GM19324 (cell line): ENCODE results near the gene GNG12.
A peak's percentile ranks its signal among the peaks of the same experiment; 100 is the strongest.

ENCODE experiments used
- ATAC-seq: cut with Tn5 transposase; IDR thresholded peaks from one replicate; pipeline ENCODE4 v1.9.1; 2021; ENCODE audit warnings: mild to moderate bottlenecking, moderate library complexity; ENCODE audit not compliant: unreplicated experiment, low FRiP score

GNG12 gene

GRCh38 chr1:67788904-67789303 is 44.4 kb downstream of the GNG12 start:
- ATAC-seq, result no peak

GRCh38 chr1:67788238-67788790 is 45.0 kb downstream of the GNG12 start:
- no peak for ATAC-seq

DNA sequence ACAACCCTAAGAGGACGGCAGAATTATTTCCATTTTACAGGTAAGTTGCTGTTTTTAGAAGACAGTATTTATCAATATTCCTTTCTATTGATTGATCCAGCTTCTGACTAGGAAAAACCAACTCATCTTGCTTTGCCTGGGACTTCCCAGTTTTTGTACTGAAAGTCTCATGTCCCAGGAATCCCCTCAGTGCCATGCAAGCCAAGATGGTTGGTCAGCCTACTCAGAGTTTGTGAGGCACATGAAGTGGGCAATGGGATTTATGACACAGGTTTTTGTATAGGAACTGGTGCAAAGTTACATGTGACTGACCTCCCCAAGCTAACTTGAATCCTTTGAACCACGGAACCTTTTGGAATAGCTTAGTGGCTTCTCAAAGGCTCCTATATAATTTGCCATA is 45.5 kb downstream of the GNG12 start:
- ATAC-seq, result no peak

DNA sequence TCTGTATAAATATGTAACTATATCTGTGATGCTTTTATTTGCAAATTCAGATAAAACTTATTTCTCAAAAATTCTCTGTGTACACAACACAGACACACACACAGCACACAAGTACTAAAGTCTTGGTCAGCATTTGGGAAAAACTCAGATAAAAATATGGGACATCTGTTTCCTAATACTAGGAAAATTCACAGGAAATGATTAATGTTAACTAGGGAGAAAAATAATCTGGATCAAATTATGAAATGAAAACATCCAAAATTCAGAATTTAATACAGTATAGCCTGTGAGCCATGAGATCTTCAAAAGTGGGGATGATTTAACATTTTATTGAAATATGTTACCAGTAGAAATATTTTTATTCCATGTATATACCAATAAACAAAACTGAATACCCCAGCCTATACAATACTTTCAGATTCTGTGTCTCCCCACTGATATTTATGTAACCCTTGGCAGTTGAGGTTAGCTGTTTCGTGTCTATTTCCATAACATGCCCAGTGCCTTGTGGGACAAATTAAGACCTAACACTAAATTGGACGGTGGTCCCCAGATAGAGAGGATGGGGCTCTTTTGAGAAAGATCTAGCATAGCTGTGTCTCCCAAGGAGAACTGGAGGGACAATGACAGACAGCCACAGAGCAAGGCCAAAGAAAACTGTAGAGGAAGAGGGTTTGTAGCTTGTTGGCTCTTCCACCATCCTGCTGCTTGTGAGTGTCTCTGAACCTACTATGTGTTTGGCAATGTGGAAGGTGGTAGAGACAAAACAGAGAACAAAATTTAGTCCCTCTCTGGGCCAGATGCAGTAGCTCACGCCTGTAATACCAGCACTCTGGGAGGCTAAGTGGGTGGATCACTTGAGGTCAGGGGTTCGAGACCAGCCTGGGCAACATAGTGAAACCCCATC is 47.2 kb downstream of the GNG12 start:
- no peak for ATAC-seq

DNA sequence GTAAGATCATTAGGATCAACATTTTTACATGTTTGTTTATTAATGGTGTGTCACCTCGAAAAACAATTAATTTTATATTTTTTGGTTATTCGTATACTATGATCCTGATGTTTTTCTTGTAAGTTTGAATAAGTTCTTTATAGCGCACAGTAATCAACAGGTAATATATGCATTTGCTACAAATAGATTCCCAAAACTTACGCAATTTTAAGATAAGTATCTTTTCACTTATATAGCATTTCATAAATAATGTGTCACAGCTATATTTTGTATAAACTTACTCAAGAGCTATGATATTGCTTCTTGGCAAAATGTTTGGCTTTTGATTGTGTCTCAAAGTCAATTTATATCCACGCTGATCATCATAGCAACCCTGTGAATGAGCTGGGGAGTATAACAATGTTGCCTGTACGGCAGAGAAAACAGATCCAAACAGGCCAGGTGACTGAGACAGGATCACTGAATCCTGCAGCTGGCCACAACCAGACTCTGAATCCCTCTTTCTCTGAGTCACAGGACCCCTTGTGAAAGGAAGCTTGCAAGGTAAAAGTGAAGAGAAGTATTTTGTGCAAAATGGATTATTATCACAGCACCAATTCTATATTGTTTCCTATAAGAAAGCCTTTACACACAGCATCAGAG is 48.6 kb downstream of the GNG12 start:
- ATAC-seq, result no peak

- no peak for ATAC-seq
Observed at GRCh38 chr1:67780637-67781036, 52.6 kb downstream of the GNG12 start.

DNA sequence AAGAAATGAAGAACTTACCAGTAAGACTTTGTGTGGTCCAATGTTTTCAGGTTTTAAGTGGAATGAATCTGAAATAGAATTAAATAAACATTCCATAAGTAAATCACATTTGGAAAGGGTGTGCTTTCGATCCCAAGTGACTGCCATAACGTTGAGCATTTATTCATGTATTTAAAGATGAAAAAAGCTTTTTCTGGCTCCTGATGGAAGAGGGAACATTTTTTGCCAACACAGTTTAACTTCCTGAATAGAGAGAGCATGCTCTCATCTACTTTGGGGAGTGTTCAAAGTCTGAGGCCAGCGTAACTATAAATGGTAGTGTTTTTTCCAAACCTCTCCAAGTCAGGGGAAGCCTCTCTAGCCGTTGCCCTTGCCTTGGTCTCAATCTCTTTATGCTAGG is 55.8 kb downstream of the GNG12 start:
- ATAC-seq, result no peak

GRCh38 chr1:67777016-67777415 is 56.3 kb downstream of the GNG12 start:
- ATAC-seq, result no peak

DNA sequence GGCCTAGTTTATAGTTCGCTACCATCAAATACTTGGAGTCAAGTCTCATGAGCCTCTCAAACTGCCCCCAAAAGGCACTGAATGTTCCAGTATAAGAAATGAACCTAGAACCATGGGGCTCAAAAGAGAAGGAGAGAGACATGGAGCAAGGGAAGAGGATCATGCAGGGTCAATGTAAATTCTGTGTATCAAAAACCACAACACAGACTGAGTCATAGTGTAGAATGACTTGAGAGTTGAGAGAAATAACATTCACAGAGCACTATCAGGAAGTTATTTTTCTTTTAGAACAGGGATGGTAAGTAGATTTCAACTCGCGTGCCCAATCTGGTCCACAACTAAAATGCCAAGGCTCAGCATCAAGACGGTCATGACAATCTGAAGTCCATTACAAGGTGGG is 59.8 kb downstream of the GNG12 start:
- ATAC-seq, result no peak

- ATAC-seq, result no peak
Observed at GRCh38 chr1:67771749-67772148, 61.5 kb downstream of the GNG12 start.

DNA sequence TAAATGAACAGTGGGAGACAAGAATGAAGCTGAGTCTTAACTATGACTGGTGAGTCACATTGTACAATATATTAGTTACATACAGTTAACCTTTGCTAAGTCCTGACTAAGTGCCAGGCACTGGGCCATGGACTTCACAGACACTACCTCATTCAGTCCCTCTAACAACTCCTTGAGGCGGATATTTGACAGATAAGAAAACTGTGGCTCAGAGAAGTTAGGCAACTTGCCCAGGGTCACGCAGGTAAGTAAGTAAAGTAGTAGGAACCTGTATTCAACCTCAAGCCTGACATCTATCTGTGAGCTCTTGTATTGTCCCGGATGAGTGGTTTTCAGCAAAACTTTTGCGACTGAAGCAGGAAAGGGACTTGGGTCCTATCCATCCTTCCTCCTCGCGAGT is 62.1 kb downstream of the GNG12 start:
- ATAC-seq, result no peak

DNA sequence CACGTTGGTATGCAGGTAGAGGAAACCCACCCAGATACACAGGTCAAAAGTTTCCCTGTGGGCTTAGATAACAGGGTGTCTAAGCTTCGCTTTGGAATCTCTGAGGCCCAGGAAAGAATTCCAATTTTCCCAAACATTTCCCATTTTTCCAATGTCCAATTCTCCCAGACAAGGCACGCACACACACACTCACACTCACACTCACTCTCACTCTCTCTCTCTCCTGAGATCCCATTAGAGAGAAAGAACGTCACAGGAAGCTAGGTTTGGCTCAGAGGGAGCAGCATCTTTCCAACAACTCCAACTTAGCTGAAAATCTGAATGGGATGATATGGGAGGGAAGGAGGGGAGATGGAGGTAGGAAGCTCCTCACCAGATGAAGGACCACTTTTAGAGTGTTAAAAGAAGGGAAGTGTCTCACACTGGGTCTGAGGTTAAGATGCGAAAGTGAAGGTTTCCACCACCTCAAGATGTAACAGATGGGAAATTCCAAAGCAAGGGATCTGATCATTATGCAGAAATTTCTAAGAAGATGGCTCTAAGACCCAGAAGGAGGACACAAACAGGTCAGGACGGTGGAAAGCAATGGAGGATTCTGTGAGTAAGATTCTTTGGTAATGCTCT is 63.5 kb downstream of the GNG12 start:
- no peak for ATAC-seq

DNA sequence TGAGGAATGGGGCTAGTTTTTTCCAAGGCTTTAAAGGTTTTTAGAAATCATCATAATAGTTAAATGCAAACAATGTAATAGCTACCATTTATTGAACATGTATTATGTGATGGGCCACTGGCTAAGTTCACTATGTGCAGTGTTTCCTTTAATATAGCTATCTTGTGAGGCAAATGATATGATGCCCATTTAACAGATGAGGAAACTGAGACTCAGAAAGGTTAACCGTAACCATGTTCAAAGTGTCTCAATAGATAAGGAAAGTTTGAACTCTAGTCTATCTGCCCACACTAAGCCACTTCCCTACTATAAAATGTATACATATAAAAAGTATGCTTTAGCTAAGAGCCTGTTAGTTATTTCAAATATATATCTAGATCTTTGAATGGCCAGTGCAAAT is 64.8 kb downstream of the GNG12 start:
- no peak for ATAC-seq

DNA sequence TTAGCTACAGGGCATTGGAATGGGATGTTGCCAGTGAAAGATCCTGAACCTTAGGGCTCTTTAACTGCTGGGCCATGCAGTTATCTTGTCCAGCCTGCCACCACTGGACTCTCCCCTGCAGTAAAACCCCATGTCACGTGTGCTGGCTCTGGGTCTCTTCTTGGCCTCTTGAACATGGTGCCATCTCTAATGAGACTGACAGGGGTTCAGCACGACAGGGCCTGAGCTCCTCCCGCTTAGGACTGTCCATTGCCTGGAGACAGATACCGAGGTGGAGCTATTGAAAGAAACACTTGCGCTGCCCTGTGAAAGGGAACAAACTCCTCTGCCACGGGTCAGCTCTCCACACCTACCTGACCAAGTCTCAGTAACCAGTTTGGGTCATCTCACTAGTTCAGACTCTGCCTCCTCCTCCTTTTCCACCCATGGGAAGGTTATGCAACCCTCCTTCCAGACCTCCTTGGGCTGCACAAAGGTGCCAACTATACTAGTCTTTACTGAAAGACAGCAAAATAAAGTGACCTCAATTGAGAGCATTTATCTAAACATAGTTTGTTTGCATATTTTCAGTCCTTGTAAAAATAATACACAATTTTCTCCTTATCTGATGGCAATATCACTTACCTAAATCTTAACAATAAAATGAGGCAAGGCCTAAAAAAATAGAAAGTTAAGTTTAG is 66.0 kb downstream of the GNG12 start:
- ATAC-seq, result no peak

- ATAC-seq, result no peak
Observed at GRCh38 chr1:67766141-67766978, 66.9 kb downstream of the GNG12 start.

DNA sequence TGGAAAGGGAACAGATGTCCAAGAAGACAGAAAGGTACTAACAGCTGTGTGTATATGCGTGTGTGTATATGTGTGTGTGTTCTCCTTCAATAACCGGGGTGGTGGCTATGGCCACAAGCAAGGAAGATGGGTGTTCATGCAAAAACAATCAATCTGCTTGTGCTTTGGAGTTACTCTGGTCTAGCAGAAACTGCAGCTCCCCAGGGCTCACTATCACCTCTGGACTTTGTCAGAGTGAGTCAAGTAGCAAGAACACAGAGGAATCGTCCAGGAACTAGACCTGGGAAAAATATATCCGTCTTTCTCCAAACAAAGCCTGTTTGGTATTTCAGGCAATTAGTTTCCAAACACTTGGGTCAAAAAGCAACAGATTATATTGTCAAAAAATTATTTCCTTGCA is 68.6 kb downstream of the GNG12 start:
- ATAC-seq, result no peak

DNA sequence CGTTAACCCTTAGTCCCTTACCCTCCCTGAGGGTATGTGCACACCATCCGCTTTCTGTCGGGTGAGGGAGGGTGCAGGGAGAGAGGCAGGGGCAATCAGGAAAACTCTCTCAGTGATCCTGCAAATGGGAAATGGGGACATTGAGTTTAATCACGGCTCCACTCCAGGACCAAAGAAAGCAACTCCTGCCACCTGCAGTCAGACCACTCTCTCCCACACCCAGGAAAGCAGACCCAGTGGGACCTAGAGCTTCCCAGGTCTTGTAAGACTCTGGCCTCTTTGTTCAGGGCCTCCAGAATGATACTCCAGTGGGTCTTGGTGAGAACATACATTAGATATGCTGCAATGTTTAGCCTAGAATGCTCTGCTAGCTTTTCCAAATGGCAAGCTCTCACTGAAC is 71.5 kb downstream of the GNG12 start:
- no peak for ATAC-seq

DNA sequence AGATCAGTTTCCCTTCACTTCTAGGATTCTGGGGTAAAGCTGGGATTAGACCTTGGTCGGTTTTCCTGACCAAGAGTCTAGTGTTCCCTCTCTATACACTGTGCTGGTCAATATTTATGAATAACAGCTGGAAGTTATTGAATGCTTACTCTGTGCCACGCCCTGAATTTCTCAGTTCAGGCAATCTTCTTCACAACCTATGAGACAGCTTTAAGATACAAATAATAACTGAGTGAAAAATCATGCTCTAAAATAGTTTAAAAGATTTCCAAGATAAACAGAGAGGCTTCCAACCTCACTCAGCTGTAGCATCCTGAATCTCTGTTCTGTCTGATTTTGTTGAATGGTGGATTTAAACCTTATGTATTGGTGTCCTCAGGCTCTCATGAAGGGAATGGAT is 72.2 kb downstream of the GNG12 start:
- ATAC-seq, result no peak

GRCh38 chr1:67760030-67760821 is 73.0 kb downstream of the GNG12 start:
- ATAC-seq, result peak; percentile 98
